Endothelial cell of umbilical vein (primary cell): Measurements from ENCODE around the gene ZNF423. TPM values are rescaled to one million over a fixed set of nuclear protein-coding genes. Genes with fewer than 3 reads are reported as not detected.

Source experiments
- BruUV-seq: library from RNA; stranded (reverse); fragments of 400-500 nt; replicated peaks from 2 replicates; lab custom pipeline; 2021; lab: Mats Ljungman, UMichigan
- CTCF ChIA-PET: fragments of 300-600, 350-600 bp; sonication (Branson Sonifier 250); formaldehyde crosslinking; loops from one replicate; lab custom pipeline; 2021; ENCODE audit warnings: antibody characterized with exemption, inconsistent platforms; lab: Charles Lee
- POLR2A ChIA-PET: fragments of 300-600, 350-600 bp; sonication (Branson Sonifier 250); formaldehyde crosslinking; loops from one replicate; lab custom pipeline; 2021; ENCODE audit warnings: antibody characterized with exemption, inconsistent platforms; lab: Charles Lee
- DNase-seq: peaks from one replicate; pipeline ENCODE4 v3.0.0-alpha.2; 2011; ENCODE audit warnings: low read depth, low spot score
- FAIRE-seq: peaks from 2 replicates; lab custom pipeline; 2011; peaks lifted over from hg19 to GRCh38; lab: Jason Lieb, UNC
- H2AFZ ChIP-seq: 2 replicates; pipeline ENCODE4 v1.6.0; 2012; ENCODE audit warnings: low read depth, low read length, control low read depth, inconsistent platforms
- H3K27ac ChIP-seq: 2 replicates; pipeline ENCODE4 v1.5.1; 2011; ENCODE audit warnings: low read depth, mild to moderate bottlenecking, control low read depth, low read length, moderate library complexity; ENCODE audit not compliant: insufficient read depth
- H3K27me3 ChIP-seq, 2 experiments: 2 replicates each; pipeline versions ENCODE4 v1.6.0 to v1.6.1; 2011; ENCODE audit warnings: low read length in 2 of 2, mixed read lengths in 1 of 2; ENCODE audit not compliant: control insufficient read depth in 2 of 2, insufficient read depth in 2 of 2
- H3K36me3 ChIP-seq, 2 experiments: 2 replicates in 1 of 2; 3 replicates in 1 of 2; pipeline ENCODE4 v1.5.1; 2011; ENCODE audit warnings: low read length in 2 of 2, mild to moderate bottlenecking in 1 of 2, moderate library complexity in 1 of 2; ENCODE audit not compliant: control insufficient read depth in 2 of 2, insufficient read depth in 2 of 2; ENCODE audit errors: extremely low read depth in 1 of 2
- H3K4me1 ChIP-seq: 3 replicates; pipeline ENCODE4 v1.5.1; 2011; ENCODE audit warnings: mild to moderate bottlenecking, low read length; ENCODE audit not compliant: control insufficient read depth, insufficient read depth; ENCODE audit errors: extremely low read depth
- H3K4me2 ChIP-seq: 2 replicates; pipeline ENCODE4 v1.6.1; 2011; ENCODE audit warnings: low read length, control low read depth, mixed read lengths; ENCODE audit not compliant: insufficient read depth
- H3K4me3 ChIP-seq, 3 experiments: fragments of 200-600 bp in 1 of 3; sonication (generic), shearing (Covaris generic) in 1 of 3; replicated peaks in 1 of 3; 2 replicates each; pipeline ENCODE4 v1.5.1; 2011 to 2016; ENCODE audit warnings: control low read depth in 3 of 3, low read length in 3 of 3, mild to moderate bottlenecking in 2 of 3, inconsistent platforms in 1 of 3, low read depth in 1 of 3, moderate library complexity in 1 of 3; ENCODE audit not compliant: insufficient read depth in 1 of 3
- H3K79me2 ChIP-seq: 2 replicates; pipeline ENCODE4 v1.6.0; 2012; ENCODE audit warnings: low read length, inconsistent platforms; ENCODE audit not compliant: control insufficient read depth, insufficient read depth
- H3K9ac ChIP-seq: replicated peaks from 2 replicates; pipeline ENCODE3; 2011; ENCODE audit warnings: low read length, control low read depth; ENCODE audit not compliant: insufficient read depth; ENCODE audit errors: extremely low read depth
- H3K9me1 ChIP-seq: replicated peaks from 3 replicates; pipeline ENCODE4 v1.6.0; 2011; ENCODE audit warnings: mild to moderate bottlenecking, low read length; ENCODE audit not compliant: control insufficient read depth, insufficient read depth; ENCODE audit errors: extremely low read depth
- H3K9me3 ChIP-seq: replicated peaks from 2 replicates; pipeline ENCODE4 v1.5.1; 2012; ENCODE audit warnings: low read length, inconsistent platforms; ENCODE audit not compliant: control insufficient read depth, insufficient read depth
- H4K20me1 ChIP-seq: replicated peaks from 2 replicates; pipeline ENCODE3; 2011; ENCODE audit warnings: mild to moderate bottlenecking, low read length; ENCODE audit not compliant: control insufficient read depth, insufficient read depth; ENCODE audit errors: extremely low read depth
- CTCF ChIP-seq, 2 donors: IDR thresholded peaks; 1 replicate in 1 of 2; 2 replicates in 1 of 2; pipeline ENCODE4 v1.5.1; 2011; ENCODE audit warnings: low read length in 2 of 2, mild to moderate bottlenecking in 2 of 2, moderate library complexity in 2 of 2, control low read depth in 1 of 2, inconsistent platforms in 1 of 2, low read depth in 1 of 2; ENCODE audit not compliant: insufficient read depth in 1 of 2; ENCODE audit errors: extremely low read depth in 1 of 2
- EZH2 ChIP-seq: IDR thresholded peaks from 2 replicates; pipeline ENCODE4 v1.6.1; 2012; ENCODE audit warnings: borderline replicate concordance, low read depth, mild to moderate bottlenecking, moderate library complexity, low read length, inconsistent platforms; ENCODE audit not compliant: severe bottlenecking
- FOS ChIP-seq: IDR thresholded peaks from 2 replicates; pipeline ENCODE4 v1.6.1; 2011; ENCODE audit warnings: mild to moderate bottlenecking, low read length, moderate library complexity, borderline replicate concordance; ENCODE audit not compliant: insufficient read depth
- GATA2 ChIP-seq: IDR thresholded peaks from 2 replicates; pipeline ENCODE4 v1.7.0; 2011; ENCODE audit warnings: low read depth, mild to moderate bottlenecking, moderate library complexity, mixed read lengths, low read length; ENCODE audit not compliant: insufficient read length, insufficient read depth
- JUN ChIP-seq: IDR thresholded peaks from 2 replicates; pipeline ENCODE4 v1.6.1; 2011; ENCODE audit warnings: borderline replicate concordance, low read depth; ENCODE audit not compliant: insufficient read length, insufficient read depth
- MAX ChIP-seq: IDR thresholded peaks from 2 replicates; pipeline ENCODE4 v1.6.1; 2011; ENCODE audit not compliant: insufficient read depth, insufficient read length
- MYC ChIP-seq: IDR thresholded peaks from one replicate; pipeline ENCODE4 v1.6.1; 2011; ENCODE audit warnings: mild to moderate bottlenecking, low read depth, low read length
- POLR2A ChIP-seq: IDR thresholded peaks from 2 replicates; pipeline ENCODE4 v1.6.1; 2012; ENCODE audit warnings: low read depth, mild to moderate bottlenecking, control low read depth, low read length
- POLR2AphosphoS5 ChIP-seq: IDR thresholded peaks from 2 replicates; pipeline ENCODE4 v1.6.1; 2012; ENCODE audit warnings: low read depth, mild to moderate bottlenecking, control low read depth, low read length, moderate library complexity; ENCODE audit not compliant: insufficient read depth
- dilution Hi-C: fragments of 300-500 bp; cut with MboI; formaldehyde crosslinking; loops from one replicate; pipeline ENCODE4 v1.15.0; 2019; ENCODE audit warnings: low sequenced_read_pairs; ENCODE audit not compliant: extremely low pct_ligation_motif_present
- intact Hi-C: fragments of 100-400 bp; cut with micrococcal nuclease; formaldehyde crosslinking; loops from one replicate; pipeline ENCODE4 v1.10.0; 2022
- polyA plus RNA-seq, 4 experiments: library from polyadenylated mRNA; depleted of rRNA in 3 of 4; stranded (reverse) in 3 of 4; unstranded in 1 of 4; fragments of >200 nt; gene quantifications; 2 replicates each; pipeline versions ENCODE4 v1.2.1 to v1.2.3, GENCODE V29; 2011 to 2012; ENCODE audit warnings: missing spikeins in 1 of 4
- total RNA-seq: library from RNA; stranded (reverse); gene quantifications from 2 replicates; pipeline ENCODE4 v1.2.3, GENCODE V29; 2021

The ZNF423 gene
- total and polyA plus RNA-seq, 2 donors (not counting 3 experiments of a cell fraction or from before 2014, with no cell fraction given), result 2.2 to 8.1 TPM

GRCh38 chr16:49461517-49461951, 394.4 kb downstream of the ZNF423 start:
- dilution Hi-C loops, result no loop called here
- ChIA-PET POLR2A (no interaction called here), CTCF (no interaction called here)
- H3K79me2 ChIP-seq, result no peaks in the 10 kb centered on the region
- intact Hi-C loops, result no loop called here
- DNase-seq, result no peak
- no peaks in the 10 kb centered on the region for H3K9me1 ChIP-seq
- no peaks in the 10 kb centered on the region for H3K4me1 ChIP-seq
- H3K27ac ChIP-seq, result no peak overlapping the region
- no peaks in the 10 kb centered on the region for H3K36me3 ChIP-seq
- BruUV-seq, result no TSS peak
- no peaks in the 10 kb centered on the region for H4K20me1 ChIP-seq
- H3K9me3 ChIP-seq, result no peaks in the 10 kb centered on the region
- H2AFZ ChIP-seq, result no peak overlapping the region
- no peak overlapping the region for H3K9ac ChIP-seq
- H3K4me3 ChIP-seq, result no peak overlapping the region
- TF ChIP-seq MAX (no peak), JUN (no peak), MYC (no peak)
- H3K4me2 ChIP-seq, result no peak overlapping the region
- no peaks in the 10 kb centered on the region for H3K27me3 ChIP-seq
- no peak for FAIRE-seq

- intact Hi-C loops, result no loop called here
- Histone ChIP-seq H3K27me3 (no peaks in the 10 kb centered on the region), H3K79me2 (no peaks in the 10 kb centered on the region), H3K9me1 (no peaks in the 10 kb centered on the region), H3K9me3 (no peaks in the 10 kb centered on the region), H3K9ac (no peak overlapping the region), H3K36me3 (no peaks in the 10 kb centered on the region), H2AFZ (no peak overlapping the region), H3K4me3 (no peak overlapping the region), H3K4me1 (no peaks in the 10 kb centered on the region), H3K4me2 (no peak overlapping the region), H4K20me1 (no peaks in the 10 kb centered on the region), H3K27ac (no peak overlapping the region)
- DNase-seq (no peak), FAIRE-seq (no peak)
- no TSS peak for BruUV-seq
- TF ChIP-seq POLR2AphosphoS5, result no peak
- TF ChIP-seq JUN, result no peak
- no peak for TF ChIP-seq EZH2
- TF ChIP-seq GATA2, result no peak
- TF ChIP-seq CTCF (IDR thresholded peaks at IDR 0.05; ENCODE audit: extremely low read depth in 1 of 2, insufficient read depth in 1 of 2, low read depth in 1 of 2, low read length in 2 of 2), result no peak
- no peak for TF ChIP-seq MAX
- no peak for TF ChIP-seq POLR2A
- TF ChIP-seq MYC, result no peak
- no peak for TF ChIP-seq FOS
- ChIA-PET CTCF (no interaction called here), POLR2A (no interaction called here)
- dilution Hi-C loops, result no loop called here
These were observed 395.0 kb downstream of the ZNF423 start for GRCh38 chr16:49460786-49461470.
